GM18519 (cell line): ENCODE data around the gene CDC25A.

Source experiments
- ATAC-seq: cut with Tn5 transposase; IDR thresholded peaks from one replicate; pipeline ENCODE4 v1.9.1; 2021; ENCODE audit warnings: mild to moderate bottlenecking, moderate library complexity; ENCODE audit not compliant: unreplicated experiment, low FRiP score

The CDC25A gene

DNA sequence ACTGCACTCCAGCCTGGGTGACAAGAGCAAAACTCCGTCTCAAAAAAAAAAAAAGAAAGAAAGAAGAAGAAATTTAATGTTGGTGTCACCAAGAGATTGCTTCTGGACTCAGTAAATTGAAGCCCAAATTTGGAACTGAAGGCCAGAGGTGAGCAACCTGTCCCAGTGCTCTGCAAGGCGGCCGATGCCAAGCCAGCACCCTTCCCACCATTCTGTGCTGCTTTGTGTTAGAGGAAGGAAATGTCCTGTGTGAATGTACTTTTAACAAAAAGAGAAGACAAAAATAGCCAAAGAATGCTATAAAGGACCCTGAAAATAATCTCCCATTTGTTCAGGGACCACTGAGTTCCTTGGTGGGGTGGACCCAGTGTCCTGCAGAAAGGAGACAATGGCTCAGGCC lies 44.6 kb downstream of the CDC25A start:
- no peak for ATAC-seq

GRCh38 chr3:48142316-48142870 lies 45.8 kb downstream of the CDC25A start:
- no peak for ATAC-seq

- ATAC-seq: no peak
These were observed 46.5 kb downstream of the CDC25A start for GRCh38 chr3:48141604-48142137.

GRCh38 chr3:48140936-48141603 lies 47.1 kb downstream of the CDC25A start:
- no peak for ATAC-seq

GRCh38 chr3:48140336-48140757 lies 47.9 kb downstream of the CDC25A start:
- ATAC-seq: no peak

- no peak for ATAC-seq
These were observed 50.7 kb downstream of the CDC25A start for GRCh38 chr3:48137425-48137999.

- ATAC-seq: no peak
These were observed 52.4 kb downstream of the CDC25A start for GRCh38 chr3:48135552-48136495.

GRCh38 chr3:48130321-48130904 lies 57.8 kb downstream of the CDC25A start:
- ATAC-seq: no peak

DNA sequence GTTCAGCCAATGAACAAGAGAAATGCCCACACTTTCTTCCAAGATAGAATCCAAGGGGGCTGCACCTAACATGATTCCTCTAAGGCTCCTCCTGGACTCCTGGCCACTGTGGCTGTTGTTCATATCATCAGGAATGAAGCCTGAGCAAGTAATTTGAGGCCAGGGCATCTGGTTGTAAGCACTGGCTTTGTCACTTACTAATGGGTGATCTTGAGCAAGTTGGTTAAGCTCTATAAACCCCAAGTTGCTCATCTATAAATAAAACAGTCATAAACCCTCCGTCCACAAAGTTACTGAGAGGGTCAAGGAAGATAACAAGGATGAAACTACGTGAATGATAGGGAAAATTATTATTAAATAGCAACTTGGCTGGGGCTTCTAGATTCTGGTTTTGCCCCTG lies 58.3 kb downstream of the CDC25A start:
- ATAC-seq: no peak

DNA sequence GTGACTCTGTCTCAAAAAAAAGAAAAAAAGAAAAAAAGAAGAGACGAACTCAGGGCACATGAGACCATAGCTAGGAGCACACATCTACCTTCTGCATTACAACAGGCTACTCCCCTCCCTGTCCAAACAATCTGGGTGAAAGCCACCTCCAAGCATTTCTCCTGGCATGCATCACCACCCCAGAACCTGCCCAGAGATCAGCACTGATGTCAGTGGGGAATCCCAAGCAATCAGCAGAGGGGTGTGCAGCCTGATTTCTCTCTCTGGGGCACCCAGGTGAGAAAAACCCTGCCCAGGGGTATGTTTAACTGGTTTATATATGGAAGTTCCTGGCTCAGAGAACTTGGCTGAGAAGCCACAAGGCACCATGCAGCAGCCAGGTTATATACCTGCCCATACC lies 59.4 kb downstream of the CDC25A start:
- no peak for ATAC-seq

GRCh38 chr3:48125886-48126622 lies 62.2 kb downstream of the CDC25A start:
- no peak for ATAC-seq

DNA sequence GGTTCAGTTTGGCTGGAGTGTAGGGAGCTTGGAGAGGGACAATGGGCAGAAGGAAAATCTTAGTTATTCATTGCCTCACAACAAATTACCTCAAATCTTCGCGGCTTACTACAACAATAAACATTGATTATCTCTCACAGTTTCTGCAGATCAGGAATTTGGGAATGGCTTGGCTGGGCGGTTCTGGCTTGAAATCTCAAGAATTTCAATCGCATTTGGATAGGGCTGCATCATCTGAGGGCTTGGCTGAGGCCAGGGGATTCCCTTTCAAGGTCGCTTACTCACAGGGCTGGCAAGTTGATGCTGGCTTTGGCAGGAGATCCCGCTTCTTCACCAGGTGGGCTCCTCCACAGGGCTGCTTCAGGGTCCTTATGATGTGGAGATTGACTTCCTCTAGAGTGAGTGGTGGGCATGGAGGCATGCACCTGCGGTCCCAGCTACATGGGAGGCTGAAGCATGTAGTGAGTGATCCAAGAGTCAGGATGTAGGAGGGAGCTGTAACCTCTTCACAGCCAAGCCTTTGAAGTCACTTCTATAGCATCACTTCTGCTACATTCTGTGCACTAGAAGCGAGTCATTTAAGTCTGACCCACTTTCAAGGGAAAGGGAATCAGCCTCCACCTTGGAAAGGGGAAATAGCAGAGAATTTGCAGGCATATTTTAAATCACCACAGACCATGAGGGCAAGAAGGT lies 63.1 kb downstream of the CDC25A start:
- no peak for ATAC-seq

- no peak for ATAC-seq
These were observed 64.9 kb downstream of the CDC25A start for GRCh38 chr3:48123346-48123745.

GRCh38 chr3:48122504-48122903 lies 65.7 kb downstream of the CDC25A start:
- no peak for ATAC-seq

DNA sequence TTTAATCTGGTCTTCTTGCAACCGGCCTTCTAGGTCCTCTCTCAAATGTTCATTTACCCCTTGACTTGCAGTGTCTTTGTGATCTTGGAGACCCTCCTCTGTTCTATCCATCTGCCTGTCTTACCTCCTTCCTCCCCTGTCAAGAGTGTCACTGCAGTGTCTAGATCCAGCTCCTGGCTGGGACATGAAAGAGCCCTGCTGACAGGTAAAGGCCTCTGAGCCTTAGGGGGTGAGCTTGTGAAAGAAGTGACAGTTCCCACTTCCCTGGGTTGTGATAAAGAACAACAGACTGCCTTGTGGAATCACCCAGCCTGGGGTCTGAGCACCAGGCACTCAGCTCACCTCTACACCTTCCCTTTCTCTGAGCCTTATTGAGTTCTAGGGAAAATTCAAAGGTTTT lies 68.0 kb downstream of the CDC25A start:
- ATAC-seq: no peak

- no peak for ATAC-seq
These were observed 68.6 kb downstream of the CDC25A start for GRCh38 chr3:48119505-48120193.

DNA sequence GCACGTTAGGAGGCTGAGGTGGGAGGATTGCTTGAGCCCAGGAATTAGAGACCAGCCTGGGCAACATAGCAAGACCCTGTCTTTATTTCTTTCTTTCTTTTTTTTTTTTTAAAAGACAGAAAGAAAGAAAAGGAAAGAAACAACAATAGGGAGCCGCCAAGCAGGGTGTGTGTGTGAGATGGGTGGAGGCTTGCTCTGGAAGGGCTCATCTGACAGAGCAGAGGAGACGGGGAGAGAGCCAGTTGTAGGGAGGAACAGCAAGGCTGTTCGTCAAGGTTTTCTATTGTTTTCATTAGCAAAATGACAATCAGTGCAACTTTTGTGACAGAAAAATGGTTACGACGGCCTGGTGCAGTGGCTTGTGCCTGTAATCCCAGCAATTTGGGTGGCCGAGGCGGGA lies 69.3 kb downstream of the CDC25A start:
- ATAC-seq: no peak

GRCh38 chr3:48118322-48118721 lies 69.9 kb downstream of the CDC25A start:
- no peak for ATAC-seq

GRCh38 chr3:48112813-48113212 lies 75.4 kb downstream of the CDC25A start:
- no peak for ATAC-seq
